IMR-90 (cell line): Measurements from ENCODE around the gene CCDC102A. TPM values are rescaled to one million over a fixed set of nuclear protein-coding genes. Genes with fewer than 3 reads are reported as not detected.

Experiments
- ATAC-seq: fragments of 200-7000 bp; cut with Tn5 transposase; 2 replicates; pipeline ENCODE4 v1.9.1; 2020; ENCODE audit warnings: low read depth, mild to moderate bottlenecking, moderate library complexity
- BruUV-seq: library from RNA; stranded (reverse); fragments of 400-500 nt; replicated peaks from 2 replicates; lab custom pipeline; 2021; lab: Mats Ljungman, UMichigan
- CTCF ChIA-PET: fragments of 300-600 bp; formaldehyde crosslinking; extraction: SDS; loops from one replicate; lab custom pipeline; 2021; ENCODE audit warnings: antibody characterized with exemption; lab: Yijun Ruan, JAX
- POLR2A ChIA-PET: fragments of 300-600 bp; sonication (Branson Sonifier 250); formaldehyde crosslinking; loops from one replicate; lab custom pipeline; 2022; ENCODE audit warnings: antibody characterized with exemption; ENCODE audit not compliant: unreplicated experiment; lab: Charles Lee
- DNase-seq: peaks from one replicate; pipeline ENCODE4 v3.0.0; 2013
- H2AFZ ChIP-seq: replicated peaks from 2 replicates; pipeline ENCODE3; 2013; ENCODE audit warnings: low read length, mild to moderate bottlenecking; ENCODE audit not compliant: poor library complexity
- H2AK5ac ChIP-seq: 2 replicates; pipeline ENCODE4 v1.6.1; 2013; ENCODE audit warnings: low read depth, low read length, inconsistent platforms
- H2AK9ac ChIP-seq: replicated peaks from 2 replicates; pipeline ENCODE3; 2013; ENCODE audit warnings: mild to moderate bottlenecking, low read depth, low read length, moderate library complexity; ENCODE audit not compliant: poor library complexity
- H2BK120ac ChIP-seq: 2 replicates; pipeline ENCODE4 v1.6.1; 2013; ENCODE audit warnings: low read depth, low read length, inconsistent platforms
- H2BK15ac ChIP-seq: 3 replicates; pipeline ENCODE4 v1.6.1; 2013; ENCODE audit warnings: low read depth, low read length, inconsistent platforms
- H2BK20ac ChIP-seq: 2 replicates; pipeline ENCODE4 v1.6.1; 2013; ENCODE audit warnings: low read depth, mild to moderate bottlenecking, inconsistent platforms, low read length, moderate library complexity
- H2BK5ac ChIP-seq: 2 replicates; pipeline ENCODE4 v1.6.1; 2013; ENCODE audit warnings: mild to moderate bottlenecking, low read depth, low read length, inconsistent platforms; ENCODE audit not compliant: poor library complexity, severe bottlenecking
- H3K14ac ChIP-seq: replicated peaks from 2 replicates; pipeline ENCODE4 v1.6.1; 2013; ENCODE audit warnings: low read depth, low read length, inconsistent platforms
- H3K18ac ChIP-seq: 2 replicates; pipeline ENCODE4 v1.6.1; 2013; ENCODE audit warnings: low read depth, low read length, control low read depth
- H3K23ac ChIP-seq: 2 replicates; pipeline ENCODE4 v1.6.1; 2013; ENCODE audit warnings: low read depth, low read length, inconsistent platforms
- H3K27ac ChIP-seq: 2 replicates; pipeline ENCODE4 v1.5.1; 2013; ENCODE audit warnings: mild to moderate bottlenecking, control low read depth, low read length; ENCODE audit not compliant: insufficient read depth
- H3K27me3 ChIP-seq: 2 replicates; pipeline ENCODE4 v1.6.1; 2013; ENCODE audit warnings: low read length; ENCODE audit not compliant: control insufficient read depth, insufficient read depth
- H3K36me3 ChIP-seq: 2 replicates; pipeline ENCODE4 v1.6.1; 2013; ENCODE audit warnings: low read length, mixed read lengths; ENCODE audit not compliant: control insufficient read depth, insufficient read depth
- H3K4ac ChIP-seq: 2 replicates; pipeline ENCODE4 v1.6.1; 2013; ENCODE audit warnings: low read depth, low read length, inconsistent platforms
- H3K4me1 ChIP-seq: 2 replicates; pipeline ENCODE4 v1.6.1; 2013; ENCODE audit warnings: low read length, mixed read lengths; ENCODE audit not compliant: control insufficient read depth, insufficient read depth
- H3K4me2 ChIP-seq: 2 replicates; pipeline ENCODE4 v1.6.1; 2013; ENCODE audit warnings: low read depth, mild to moderate bottlenecking, control low read depth, low read length, moderate library complexity
- H3K4me3 ChIP-seq: 2 replicates; pipeline ENCODE4 v1.5.1; 2013; ENCODE audit warnings: low read depth, mild to moderate bottlenecking, control low read depth, low read length, moderate library complexity; ENCODE audit not compliant: insufficient read depth
- H3K56ac ChIP-seq: 2 replicates; pipeline ENCODE4 v1.6.1; 2013; ENCODE audit warnings: low read length, inconsistent platforms; ENCODE audit not compliant: insufficient read depth; ENCODE audit errors: extremely low read depth
- H3K79me1 ChIP-seq, 2 experiments: 2 replicates each; pipeline ENCODE4 v1.6.1; 2013; ENCODE audit warnings: low read length in 2 of 2, inconsistent platforms in 1 of 2, low read depth in 1 of 2
- H3K9ac ChIP-seq: 2 replicates; pipeline ENCODE4 v1.6.1; 2013; ENCODE audit warnings: low read depth, low read length, control low read depth
- H3K9me1 ChIP-seq: 2 replicates; pipeline ENCODE4 v1.6.1; 2013; ENCODE audit warnings: low read length, inconsistent platforms; ENCODE audit not compliant: insufficient read depth
- H3K9me3 ChIP-seq: 2 replicates; pipeline ENCODE4 v1.6.1; 2013; ENCODE audit warnings: low read length; ENCODE audit not compliant: control insufficient read depth, insufficient read depth
- H4K20me1 ChIP-seq: 2 replicates; pipeline ENCODE4 v1.6.1; 2013; ENCODE audit warnings: low read length, inconsistent platforms; ENCODE audit not compliant: insufficient read depth
- H4K5ac ChIP-seq: 2 replicates; pipeline ENCODE4 v1.6.1; 2013; ENCODE audit warnings: mild to moderate bottlenecking, low read depth, low read length, control low read depth
- H4K8ac ChIP-seq, 2 experiments: 2 replicates each; pipeline ENCODE4 v1.6.1; 2013; ENCODE audit warnings: low read depth in 2 of 2, low read length in 2 of 2, control low read depth in 1 of 2, inconsistent platforms in 1 of 2
- H4K91ac ChIP-seq: 2 replicates; pipeline ENCODE4 v1.6.1; 2013; ENCODE audit warnings: low read depth, low read length, inconsistent platforms; ENCODE audit not compliant: insufficient read depth
- BHLHE40 ChIP-seq: fragments of 150-350 bp; IDR thresholded peaks from 2 replicates; pipeline ENCODE4 v1.6.1; 2016; ENCODE audit warnings: mild to moderate bottlenecking, low read depth, low read length
- CEBPB ChIP-seq: IDR thresholded peaks from 2 replicates; pipeline ENCODE4 v1.6.1; 2012; ENCODE audit warnings: low read depth, low read length, improper control_type of control experiment
- CHD1 ChIP-seq: IDR thresholded peaks from 2 replicates; pipeline ENCODE4 v1.6.1; 2012; ENCODE audit warnings: low read depth, low read length, improper control_type of control experiment
- FOS ChIP-seq: fragments of 150-350 bp; IDR thresholded peaks from 2 replicates; pipeline ENCODE4 v1.6.1; 2016; ENCODE audit warnings: low read depth, low read length
- MAFK ChIP-seq: IDR thresholded peaks from 2 replicates; pipeline ENCODE4 v1.6.1; 2012; ENCODE audit warnings: low read depth, low read length, improper control_type of control experiment
- MAZ ChIP-seq: IDR thresholded peaks from 2 replicates; pipeline ENCODE4 v1.6.1; 2012; ENCODE audit warnings: low read depth, mild to moderate bottlenecking, low read length, improper control_type of control experiment, moderate library complexity, borderline replicate concordance
- MXI1 ChIP-seq: IDR thresholded peaks from 2 replicates; pipeline ENCODE4 v1.6.1; 2012; ENCODE audit warnings: low read depth, mild to moderate bottlenecking, low read length, moderate library complexity, borderline replicate concordance
- NFE2L2 ChIP-seq: fragments of 150-350 bp; IDR thresholded peaks from 2 replicates; pipeline ENCODE4 v1.6.1; 2016; ENCODE audit warnings: low read depth, mild to moderate bottlenecking, low read length
- POLR2A ChIP-seq: IDR thresholded peaks from 2 replicates; pipeline ENCODE4 v1.6.1; 2012; ENCODE audit warnings: mild to moderate bottlenecking, low read depth, low read length
- RAD21 ChIP-seq: IDR thresholded peaks from 2 replicates; pipeline ENCODE4 v1.6.1; 2012; ENCODE audit warnings: low read length, improper control_type of control experiment
- RCOR1 ChIP-seq: IDR thresholded peaks from 2 replicates; pipeline ENCODE4 v1.6.1; 2012; ENCODE audit warnings: mild to moderate bottlenecking, low read length, improper control_type of control experiment; ENCODE audit not compliant: insufficient replicate concordance
- RFX5 ChIP-seq: IDR thresholded peaks from 2 replicates; pipeline ENCODE4 v1.8.0; 2012; ENCODE audit warnings: low read depth, mild to moderate bottlenecking, low read length, moderate library complexity
- SMC3 ChIP-seq: fragments of 150-350 bp; IDR thresholded peaks from 2 replicates; pipeline ENCODE4 v1.6.1; 2016; ENCODE audit warnings: low read depth, mild to moderate bottlenecking, antibody characterized with exemption, low read length, moderate library complexity
- WGBS, 2 experiments: methylation state at CpG; one replicate each; pipeline versions ENCODE4 v1.1.5 to v1.1.7; 2013; ENCODE audit warnings: missing lambda C conversion rate in 2 of 2; ENCODE audit not compliant: insufficient read length in 1 of 2; ENCODE audit errors: extremely low coverage in 2 of 2; 5-methylcytosine and 5-hydroxymethylcytosine counted together
- dilution Hi-C: fragments of 300-500 bp; cut with HindIII; formaldehyde crosslinking; loops from one replicate; pipeline ENCODE4 v1.14.3; 2018; ENCODE audit warnings: low sequenced_read_pairs; ENCODE audit not compliant: unreplicated experiment
- in situ Hi-C: fragments of 300-500 bp; cut with MboI; formaldehyde crosslinking; loops from 3 replicates; pipeline ENCODE4 v1.14.3; 2019; ENCODE audit warnings: low sequenced_read_pairs, inconsistent platforms, mixed read lengths
- intact Hi-C: fragments of 100-400 bp; cut with micrococcal nuclease; formaldehyde crosslinking; loops from 2 replicates; pipeline ENCODE4 v1.10.0; 2022
- polyA plus RNA-seq, 3 experiments: library from polyadenylated mRNA; depleted of rRNA; stranded (reverse); fragments of >200 nt; gene quantifications; 2 replicates each; pipeline ENCODE4 v1.2.3, GENCODE V29; 2012; ENCODE audit warnings: low replicate concordance in 1 of 3
- total RNA-seq: library from RNA; depleted of rRNA; stranded (reverse); fragments of >200 nt; gene quantifications from 2 replicates; pipeline ENCODE4 v1.2.3, GENCODE V29; 2012
- TF ChIP-seq, protein P1 (sequence below): fragments of 150-350 bp; IDR thresholded peaks from 2 replicates; pipeline ENCODE4 v1.6.1; 2016; ENCODE audit warnings: low read depth, mild to moderate bottlenecking, low read length, moderate library complexity, borderline replicate concordance
- TF ChIP-seq, protein P2 (sequence below): conservative IDR thresholded peaks from 2 replicates; pipeline ENCODE4 v1.5.1; 2012; ENCODE audit warnings: mild to moderate bottlenecking, low read depth, low read length, improper control_type of control experiment
- TF ChIP-seq, protein P3 (sequence below): fragments of 150-350 bp; IDR thresholded peaks from 2 replicates; pipeline ENCODE4 v1.6.1; 2017; ENCODE audit warnings: mild to moderate bottlenecking, antibody characterized with exemption, low read length, low read depth

Gene CCDC102A
- total and polyA plus RNA-seq, 2 of the 4 experiments (the other 2 are of a cell fraction): 5.4 to 8.5 TPM

DNA sequence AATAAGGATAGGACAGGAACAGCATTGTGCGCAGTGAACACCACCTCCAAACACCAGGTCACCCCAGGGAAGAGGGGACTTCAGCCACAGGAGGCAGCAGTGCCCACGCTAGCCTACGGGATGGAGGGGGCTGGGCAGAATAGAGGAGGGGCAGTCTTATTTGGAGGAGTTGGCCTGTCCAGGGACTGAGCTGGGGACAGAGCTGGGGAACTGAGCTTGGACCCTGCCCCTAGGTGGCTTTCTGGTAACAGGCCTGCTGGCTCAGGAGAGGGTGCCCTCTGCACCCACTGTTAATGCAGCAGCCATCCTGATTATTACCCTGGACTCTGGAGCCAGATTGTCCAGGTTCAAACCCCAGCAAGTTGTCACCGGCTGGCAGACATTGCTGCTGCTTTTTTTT, 9.3 kb downstream of the CCDC102A start:
- H2BK20ac ChIP-seq: no peak overlapping the region
- no peak overlapping the region for H4K5ac ChIP-seq
- no peak overlapping the region for H2BK15ac ChIP-seq
- H3K18ac ChIP-seq: no peak overlapping the region
- no peak overlapping the region for H3K4me3 ChIP-seq
- no peaks in the 10 kb centered on the region for H3K27me3 ChIP-seq
- H3K27ac ChIP-seq: no peak overlapping the region
- ChIA-PET POLR2A (no interaction called here), CTCF (no interaction called here)
- in situ Hi-C loops: no loop called here
- DNase-seq (no peak), ATAC-seq (no peak)
- peaks cover 5% of the 10 kb centered on the region; the same call in 1 of the 2 replicates for H4K20me1 ChIP-seq
- H2BK5ac ChIP-seq: no peak overlapping the region
- TF ChIP-seq POLR2A: no peak
- no peak for TF ChIP-seq SMC3
- TF ChIP-seq FOS: no peak
- no peak for TF ChIP-seq MXI1
- TF ChIP-seq, protein P1, sequence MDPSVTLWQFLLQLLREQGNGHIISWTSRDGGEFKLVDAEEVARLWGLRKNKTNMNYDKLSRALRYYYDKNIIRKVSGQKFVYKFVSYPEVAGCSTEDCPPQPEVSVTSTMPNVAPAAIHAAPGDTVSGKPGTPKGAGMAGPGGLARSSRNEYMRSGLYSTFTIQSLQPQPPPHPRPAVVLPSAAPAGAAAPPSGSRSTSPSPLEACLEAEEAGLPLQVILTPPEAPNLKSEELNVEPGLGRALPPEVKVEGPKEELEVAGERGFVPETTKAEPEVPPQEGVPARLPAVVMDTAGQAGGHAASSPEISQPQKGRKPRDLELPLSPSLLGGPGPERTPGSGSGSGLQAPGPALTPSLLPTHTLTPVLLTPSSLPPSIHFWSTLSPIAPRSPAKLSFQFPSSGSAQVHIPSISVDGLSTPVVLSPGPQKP: no peak
- TF ChIP-seq, protein P2, sequence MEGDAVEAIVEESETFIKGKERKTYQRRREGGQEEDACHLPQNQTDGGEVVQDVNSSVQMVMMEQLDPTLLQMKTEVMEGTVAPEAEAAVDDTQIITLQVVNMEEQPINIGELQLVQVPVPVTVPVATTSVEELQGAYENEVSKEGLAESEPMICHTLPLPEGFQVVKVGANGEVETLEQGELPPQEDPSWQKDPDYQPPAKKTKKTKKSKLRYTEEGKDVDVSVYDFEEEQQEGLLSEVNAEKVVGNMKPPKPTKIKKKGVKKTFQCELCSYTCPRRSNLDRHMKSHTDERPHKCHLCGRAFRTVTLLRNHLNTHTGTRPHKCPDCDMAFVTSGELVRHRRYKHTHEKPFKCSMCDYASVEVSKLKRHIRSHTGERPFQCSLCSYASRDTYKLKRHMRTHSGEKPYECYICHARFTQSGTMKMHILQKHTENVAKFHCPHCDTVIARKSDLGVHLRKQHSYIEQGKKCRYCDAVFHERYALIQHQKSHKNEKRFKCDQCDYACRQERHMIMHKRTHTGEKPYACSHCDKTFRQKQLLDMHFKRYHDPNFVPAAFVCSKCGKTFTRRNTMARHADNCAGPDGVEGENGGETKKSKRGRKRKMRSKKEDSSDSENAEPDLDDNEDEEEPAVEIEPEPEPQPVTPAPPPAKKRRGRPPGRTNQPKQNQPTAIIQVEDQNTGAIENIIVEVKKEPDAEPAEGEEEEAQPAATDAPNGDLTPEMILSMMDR: no peak
- TF ChIP-seq MAZ: no peak
- TF ChIP-seq CEBPB: no peak
- no peak for TF ChIP-seq RAD21
- TF ChIP-seq, protein P3, sequence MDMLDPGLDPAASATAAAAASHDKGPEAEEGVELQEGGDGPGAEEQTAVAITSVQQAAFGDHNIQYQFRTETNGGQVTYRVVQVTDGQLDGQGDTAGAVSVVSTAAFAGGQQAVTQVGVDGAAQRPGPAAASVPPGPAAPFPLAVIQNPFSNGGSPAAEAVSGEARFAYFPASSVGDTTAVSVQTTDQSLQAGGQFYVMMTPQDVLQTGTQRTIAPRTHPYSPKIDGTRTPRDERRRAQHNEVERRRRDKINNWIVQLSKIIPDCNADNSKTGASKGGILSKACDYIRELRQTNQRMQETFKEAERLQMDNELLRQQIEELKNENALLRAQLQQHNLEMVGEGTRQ: no peak
- no peak for TF ChIP-seq BHLHE40
- TF ChIP-seq CHD1: no peak
- no peak for TF ChIP-seq RFX5
- no peak for TF ChIP-seq MAFK
- TF ChIP-seq RCOR1: no peak
- no peak for TF ChIP-seq NFE2L2
- BruUV-seq: no TSS peak
- no peaks in the 10 kb centered on the region for H3K9me1 ChIP-seq
- H3K36me3 ChIP-seq: peaks cover 7% of the 10 kb centered on the region; the same call in 1 of the 2 replicates
- peaks cover 6% of the 10 kb centered on the region; the same call in 1 of the 2 replicates for H3K4me1 ChIP-seq
- no peak overlapping the region for H3K4me2 ChIP-seq
- H3K9me3 ChIP-seq: no peaks in the 10 kb centered on the region
- intact Hi-C loops: no loop called here
- no peaks in the 10 kb centered on the region; a peak in 1 of 4 replicates for H3K79me1 ChIP-seq
- dilution Hi-C loops: no loop called here
- H2AK9ac ChIP-seq: no peak overlapping the region
- H3K14ac ChIP-seq: no peak overlapping the region
- H3K56ac ChIP-seq: no peak overlapping the region
- no peak overlapping the region for H2AK5ac ChIP-seq
- H3K9ac ChIP-seq: no peak overlapping the region
- H2BK120ac ChIP-seq: no peak overlapping the region
- H4K8ac ChIP-seq: no peak overlapping the region
- no peak overlapping the region for H3K23ac ChIP-seq
- WGBS, 2 experiments: 57% methylated on average over 1 of the region's 4 CpGs; no CpG with 5 or more reads in 1 of the 2 experiments
- no peak overlapping the region for H4K91ac ChIP-seq
- no peak overlapping the region for H3K4ac ChIP-seq
- H2AFZ ChIP-seq: no peak overlapping the region
